ENCODE results near the gene PPEF2. TPM values are rescaled to one million over a fixed set of nuclear protein-coding genes. Genes with fewer than 3 reads are reported as not detected.

The PPEF2 gene
- total RNA-seq, 2 experiments from 2014 or later = 0.15 TPM; not detected in 1

DNA sequence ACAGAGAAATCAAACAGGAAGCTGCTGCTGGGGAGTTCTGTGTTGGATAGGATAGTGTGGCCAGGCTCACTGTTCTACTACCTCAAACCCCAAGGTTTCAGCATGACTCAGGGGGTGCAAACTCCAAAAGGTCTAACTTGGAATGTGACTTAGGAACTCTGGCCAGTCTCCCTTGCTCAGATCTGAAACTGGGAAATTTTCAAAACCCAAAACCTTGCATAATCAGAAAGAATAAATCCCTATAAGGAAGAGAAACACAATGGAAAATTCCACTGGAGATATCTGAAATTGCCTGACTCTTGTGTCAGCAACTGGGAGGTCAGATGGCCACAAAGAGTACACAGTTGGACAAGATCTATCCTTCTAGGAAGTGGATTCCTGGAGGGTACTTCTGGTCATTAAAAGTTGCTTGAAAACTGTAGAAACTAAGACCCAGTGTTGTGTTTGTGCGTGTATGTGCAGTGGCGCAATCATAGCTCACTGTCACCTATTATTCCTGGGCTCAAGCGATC is 58.0 kb downstream of the PPEF2 start:
- Mint-ChIP-seq H3K4me3 (no peak overlapping the region), H3K9me3 (no peaks in the 10 kb centered on the region), H3K4me1 (peaks cover 12% of the 10 kb centered on the region), H3K27ac (no peak overlapping the region), H3K27me3 (no peaks in the 10 kb centered on the region), H3K36me3 (ENCODE audit: low read depth) (no peaks in the 10 kb centered on the region)
- ChIA-PET CTCF (interaction anchor here (0.5 to 1.1 kb wide), 2 partner anchors 128 to 269 kb away, joined by 3 read pairs; no protein-coding TSS in a partner anchor), POLR2A (no interaction called here)
- DNase-seq = no peak

- ChIA-PET POLR2A (no interaction called here), CTCF (interaction anchor here (0.5 to 1.1 kb wide), 2 partner anchors 129 to 269 kb away, joined by 3 read pairs; no protein-coding TSS in a partner anchor)
Observed at GRCh38 chr4:75843596-75843995, 58.7 kb downstream of the PPEF2 start.

DNA sequence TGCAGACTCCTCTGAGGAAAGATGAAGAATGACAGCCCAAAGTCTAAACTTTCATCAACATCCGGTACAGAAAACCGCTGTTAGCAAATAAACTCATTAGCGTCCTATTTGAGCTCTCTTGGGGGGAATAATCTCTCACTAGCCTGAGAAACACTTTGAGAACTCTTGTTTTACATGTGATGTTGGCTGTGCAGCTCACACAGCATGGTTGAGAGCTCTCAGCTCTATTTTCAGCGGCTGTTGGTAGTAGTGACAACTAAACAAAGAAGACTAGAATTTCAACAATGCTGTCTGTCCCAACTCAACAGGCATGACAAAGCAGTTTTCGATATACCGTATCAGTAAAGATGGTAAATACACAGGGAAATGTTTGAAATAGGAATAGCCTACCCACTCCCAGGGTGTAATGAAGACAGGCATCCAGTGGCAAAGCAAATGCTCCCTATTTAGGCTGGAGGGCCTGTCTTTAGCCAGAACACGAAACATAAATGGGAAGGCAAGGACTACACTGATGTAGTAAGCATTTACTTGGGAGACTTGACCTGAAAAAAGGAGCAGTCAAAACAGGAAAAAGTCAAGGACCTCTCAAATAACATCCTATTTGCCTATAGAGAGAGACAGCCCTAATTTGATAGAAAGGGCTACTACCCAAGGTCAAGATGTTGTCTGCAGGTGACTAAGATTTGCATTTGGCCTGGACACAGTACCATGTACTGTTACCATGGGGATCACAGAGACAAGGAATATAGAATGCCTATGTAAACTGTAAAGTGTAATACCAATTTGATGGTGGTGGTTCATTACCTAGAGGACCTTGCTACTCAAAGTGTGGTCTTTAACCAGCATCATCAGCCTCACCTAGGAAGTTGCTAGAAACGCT is 60.4 kb downstream of the PPEF2 start:
- DNase-seq = no peak
- H3K4me3 Mint-ChIP-seq = no peak overlapping the region
- CTCF ChIA-PET = no interaction called here
- no peaks in the 10 kb centered on the region for H3K9me3 Mint-ChIP-seq
- no peaks in the 10 kb centered on the region for H3K36me3 Mint-ChIP-seq (ENCODE audit: low read depth)
- H3K27ac Mint-ChIP-seq = no peak overlapping the region
- H3K27me3 Mint-ChIP-seq = no peaks in the 10 kb centered on the region
- peaks cover 3% of the 10 kb centered on the region for H3K4me1 Mint-ChIP-seq
- POLR2A ChIA-PET = no interaction called here

More at GRCh38 chr4:75843596-75843995, 58.7 kb downstream of the PPEF2 start:
- H3K36me3 Mint-ChIP-seq (ENCODE audit: low read depth) = no peaks in the 10 kb centered on the region
- no peak overlapping the region for H3K4me3 Mint-ChIP-seq
- H3K27me3 Mint-ChIP-seq = no peaks in the 10 kb centered on the region
- H3K4me1 Mint-ChIP-seq = peaks cover 6% of the 10 kb centered on the region
- DNase-seq = no peak
- no peaks in the 10 kb centered on the region for H3K9me3 Mint-ChIP-seq
- no peak overlapping the region for H3K27ac Mint-ChIP-seq

DNA sequence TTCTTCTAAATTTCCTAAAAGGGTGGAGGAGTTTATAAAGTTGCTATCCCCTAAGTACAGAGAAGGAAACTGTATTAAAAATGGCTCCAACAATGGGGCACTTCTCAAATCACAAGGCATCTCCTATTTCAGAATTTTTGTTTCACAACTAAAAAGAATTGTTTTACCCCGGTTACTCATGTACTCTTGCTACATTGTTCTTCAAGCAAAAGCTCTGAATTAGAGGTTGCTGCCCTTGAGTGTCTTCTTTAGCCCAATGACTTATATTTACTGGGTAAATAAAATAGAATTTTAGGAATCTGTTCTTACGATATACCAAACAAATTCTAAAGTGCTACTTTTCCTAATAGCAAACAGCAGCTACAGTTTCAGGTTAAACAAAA is 67.5 kb downstream of the PPEF2 start:
- H3K36me3 Mint-ChIP-seq (ENCODE audit: low read depth) = no peaks in the 10 kb centered on the region
- CTCF ChIA-PET = interaction anchor here (0.9 to 1.6 kb wide), 2 partner anchors 13 to 264 kb away, joined by 4 to 6 read pairs; no protein-coding TSS in a partner anchor
- H3K27me3 Mint-ChIP-seq = peaks cover 5% of the 10 kb centered on the region
- no peaks in the 10 kb centered on the region for H3K9me3 Mint-ChIP-seq
- peaks cover 2% of the 10 kb centered on the region for H3K4me1 Mint-ChIP-seq
- H3K27ac Mint-ChIP-seq = no peak overlapping the region
- POLR2A ChIA-PET = no interaction called here
- H3K4me3 Mint-ChIP-seq = no peak overlapping the region
- DNase-seq = no peak

- DNase-seq = no peak
- POLR2A ChIA-PET = no interaction called here
- H3K27ac Mint-ChIP-seq = no peak overlapping the region
- H3K27me3 Mint-ChIP-seq = peaks cover 5% of the 10 kb centered on the region
- H3K4me1 Mint-ChIP-seq = peaks cover 2% of the 10 kb centered on the region
- no peaks in the 10 kb centered on the region for H3K9me3 Mint-ChIP-seq
- no peak overlapping the region for H3K4me3 Mint-ChIP-seq
- no peaks in the 10 kb centered on the region for H3K36me3 Mint-ChIP-seq (ENCODE audit: low read depth)
- CTCF ChIA-PET = interaction anchor here (0.6 to 1.6 kb wide), 3 partner anchors 13 to 263 kb away, joined by 3 to 6 read pairs (median 4); no protein-coding TSS in a partner anchor
Observed at GRCh38 chr4:75834095-75834771, 68.0 kb downstream of the PPEF2 start.

- no peak overlapping the region for H3K4me3 Mint-ChIP-seq
- no peak overlapping the region for H3K27ac Mint-ChIP-seq
- CTCF ChIA-PET = no interaction called here
- POLR2A ChIA-PET = no interaction called here
- H3K9me3 Mint-ChIP-seq = no peaks in the 10 kb centered on the region
- H3K36me3 Mint-ChIP-seq (ENCODE audit: low read depth) = no peaks in the 10 kb centered on the region
- H3K4me1 Mint-ChIP-seq = peaks cover 2% of the 10 kb centered on the region
- peaks cover 9% of the 10 kb centered on the region for H3K27me3 Mint-ChIP-seq
- DNase-seq = no peak
Observed at GRCh38 chr4:75831856-75832405, 70.3 kb downstream of the PPEF2 start.

GRCh38 chr4:75830906-75831305 is 71.3 kb downstream of the PPEF2 start:
- CTCF ChIA-PET = no interaction called here
- H3K9me3 Mint-ChIP-seq = no peaks in the 10 kb centered on the region

DNA sequence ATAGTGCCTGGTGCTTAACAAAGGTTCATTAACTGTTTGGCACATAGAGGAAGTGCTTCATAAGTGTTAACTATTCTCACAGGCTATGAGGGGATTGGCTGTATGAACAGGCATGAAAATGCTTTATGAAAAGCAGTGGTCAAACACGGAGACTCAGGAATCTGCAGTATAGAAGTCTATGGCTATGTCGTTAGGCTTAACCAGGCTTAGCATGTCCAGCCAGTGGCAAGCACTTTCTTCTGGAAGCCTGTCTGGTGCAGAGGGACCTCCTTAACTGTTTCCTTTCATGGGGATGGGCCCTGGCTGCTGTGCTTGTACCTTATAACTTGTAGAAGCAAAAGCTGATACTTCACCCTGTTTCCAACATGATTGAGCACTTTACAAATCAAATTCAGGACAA is 78.4 kb downstream of the PPEF2 start:
- H3K27ac Mint-ChIP-seq = no peak overlapping the region
- DNase-seq = no peak
- no peaks in the 10 kb centered on the region for H3K4me1 Mint-ChIP-seq
- ChIA-PET POLR2A (no interaction called here), CTCF (no interaction called here)
- H3K27me3 Mint-ChIP-seq = peaks cover 3% of the 10 kb centered on the region
- H3K36me3 Mint-ChIP-seq (ENCODE audit: low read depth) = no peaks in the 10 kb centered on the region
- H3K9me3 Mint-ChIP-seq = no peaks in the 10 kb centered on the region
- no peak overlapping the region for H3K4me3 Mint-ChIP-seq

More at GRCh38 chr4:75830906-75831305, 71.3 kb downstream of the PPEF2 start:
- Mint-ChIP-seq H3K4me1 (peaks cover 2% of the 10 kb centered on the region), H3K4me3 (no peak overlapping the region), H3K36me3 (ENCODE audit: low read depth) (no peaks in the 10 kb centered on the region), H3K27me3 (peaks cover 9% of the 10 kb centered on the region), H3K27ac (no peak overlapping the region)
- no peak for DNase-seq
- POLR2A ChIA-PET = no interaction called here

DNA sequence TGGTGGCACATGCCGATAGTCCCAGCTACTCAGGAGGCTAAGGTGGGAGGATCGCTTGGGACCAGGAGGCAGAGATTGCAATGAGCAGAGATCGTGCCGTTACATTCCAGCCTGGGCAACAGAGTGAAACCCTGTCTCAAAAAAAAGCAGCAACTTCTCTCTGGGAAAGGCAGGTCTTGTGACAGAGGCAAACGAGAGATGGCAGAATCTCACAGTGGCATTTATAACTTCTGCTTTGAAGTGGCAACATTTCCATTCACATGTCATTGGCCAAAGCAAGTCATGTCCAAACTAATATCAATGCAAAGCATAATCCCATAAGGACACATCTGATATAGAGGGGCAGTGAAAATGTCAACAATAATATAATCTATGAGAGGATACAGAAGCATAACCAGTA is 79.8 kb downstream of the PPEF2 start:
- Mint-ChIP-seq H3K36me3 (ENCODE audit: low read depth) (no peaks in the 10 kb centered on the region), H3K27me3 (no peaks in the 10 kb centered on the region), H3K9me3 (no peaks in the 10 kb centered on the region), H3K4me1 (no peaks in the 10 kb centered on the region), H3K27ac (no peak overlapping the region), H3K4me3 (no peak overlapping the region)
- ChIA-PET CTCF (no interaction called here), POLR2A (no interaction called here)
- no peak for DNase-seq

- no peak for DNase-seq
Observed at GRCh38 chr4:75821966-75822365, 80.3 kb downstream of the PPEF2 start.

DNA sequence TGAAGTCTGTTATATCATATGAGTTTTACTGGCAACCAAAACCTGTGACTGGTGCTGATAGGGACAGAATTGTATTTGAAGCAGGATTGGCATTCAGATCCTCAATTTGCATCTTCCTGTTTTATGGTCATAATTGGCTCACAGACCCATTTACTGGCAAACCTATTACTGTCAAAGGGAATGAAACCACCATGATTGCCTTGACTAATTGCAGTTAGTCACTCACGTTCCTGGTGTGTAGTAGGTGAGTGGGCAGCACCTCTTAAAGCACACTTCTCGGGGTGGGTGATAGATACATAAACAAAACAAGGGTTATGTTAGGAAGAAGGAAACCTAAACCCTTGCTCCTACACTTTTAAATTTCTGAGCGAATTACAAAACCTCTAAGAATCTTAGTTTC is 81.0 kb downstream of the PPEF2 start:
- Mint-ChIP-seq H3K27ac (no peak overlapping the region), H3K4me3 (no peak overlapping the region), H3K9me3 (no peaks in the 10 kb centered on the region), H3K4me1 (no peaks in the 10 kb centered on the region), H3K27me3 (no peaks in the 10 kb centered on the region), H3K36me3 (ENCODE audit: low read depth) (peaks cover 2% of the 10 kb centered on the region)
- ChIA-PET CTCF (interaction anchor here (1.3 kb wide), 1 partner anchor 27 kb away, joined by 4 read pairs; no protein-coding TSS in a partner anchor), POLR2A (no interaction called here)
- no peak for DNase-seq

More at GRCh38 chr4:75821966-75822365, 80.3 kb downstream of the PPEF2 start:
- Mint-ChIP-seq H3K27ac (no peak overlapping the region), H3K36me3 (ENCODE audit: low read depth) (no peaks in the 10 kb centered on the region), H3K9me3 (no peaks in the 10 kb centered on the region), H3K27me3 (no peaks in the 10 kb centered on the region), H3K4me1 (no peaks in the 10 kb centered on the region), H3K4me3 (no peak overlapping the region)
- CTCF ChIA-PET = interaction anchor here (1.3 kb wide), 1 partner anchor 26 kb away, joined by 4 read pairs; no protein-coding TSS in a partner anchor
- POLR2A ChIA-PET = no interaction called here

DNA sequence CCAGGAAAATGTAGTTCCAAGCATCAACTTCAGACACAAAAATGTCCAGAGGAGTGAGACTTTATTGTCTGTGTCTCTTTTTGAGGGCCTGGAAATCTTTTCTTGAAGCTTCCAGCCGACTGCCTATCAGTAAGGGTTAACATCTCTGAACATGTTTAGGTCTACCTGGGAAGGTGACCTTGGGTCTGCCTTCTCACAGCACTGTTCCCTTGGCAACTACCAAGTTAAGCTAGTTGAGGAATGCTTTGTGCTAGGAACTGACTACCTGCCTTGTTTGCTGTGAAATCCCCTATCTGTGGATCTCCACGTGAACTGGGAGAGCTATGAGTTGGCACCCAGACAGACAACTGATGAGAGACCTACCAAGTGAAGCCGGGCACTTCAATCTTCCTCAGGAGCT is 81.6 kb downstream of the PPEF2 start:
- H3K4me3 Mint-ChIP-seq = no peak overlapping the region
- no peaks in the 10 kb centered on the region for H3K9me3 Mint-ChIP-seq
- H3K36me3 Mint-ChIP-seq (ENCODE audit: low read depth) = peaks cover 6% of the 10 kb centered on the region
- no peak overlapping the region for H3K27ac Mint-ChIP-seq
- ChIA-PET CTCF (interaction anchor here (0.6 to 1.3 kb wide), 2 partner anchors 27 to 60 kb away, joined by 3 to 4 read pairs; no protein-coding TSS in a partner anchor), POLR2A (no interaction called here)
- no peak for DNase-seq
- no peaks in the 10 kb centered on the region for H3K4me1 Mint-ChIP-seq
- H3K27me3 Mint-ChIP-seq = no peaks in the 10 kb centered on the region

GRCh38 chr4:75820197-75820596 is 82.1 kb downstream of the PPEF2 start:
- Mint-ChIP-seq H3K4me1 (no peaks in the 10 kb centered on the region), H3K27me3 (no peaks in the 10 kb centered on the region), H3K27ac (no peak overlapping the region), H3K9me3 (no peaks in the 10 kb centered on the region), H3K4me3 (no peak overlapping the region), H3K36me3 (ENCODE audit: low read depth) (peaks cover 11% of the 10 kb centered on the region)
- CTCF ChIA-PET = interaction anchor here (0.6 kb wide), 1 partner anchor 61 kb away, joined by 3 read pairs; no protein-coding TSS in a partner anchor
- no peak for DNase-seq
- POLR2A ChIA-PET = no interaction called here
